Sigmoid colon (tissue), 4 donors: ENCODE data around the gene PRKCB.

Experiments
- CTCF ChIP-seq, 4 experiments: fragments of 450-650 bp in 3 of 4; fragments of 200-600 bp in 1 of 4; IDR thresholded peaks; one replicate each; pipeline ENCODE4 v1.5.1; 2016 to 2019; ENCODE audit warnings: antibody characterized with exemption in 4 of 4, mild to moderate bottlenecking in 3 of 4, moderate library complexity in 2 of 4
- POLR2A ChIP-seq, 2 donors: fragments of 450-650 bp; IDR thresholded peaks; one replicate each; pipeline ENCODE4 v1.6.1; 2016; ENCODE audit warnings: antibody characterized with exemption in 2 of 2, mild to moderate bottlenecking in 2 of 2, moderate library complexity in 2 of 2
- POLR2AphosphoS5 ChIP-seq, 4 donors: sonication (generic); formaldehyde crosslinking; IDR thresholded peaks; one replicate each; pipeline ENCODE4 v1.6.1; 2017; ENCODE audit warnings: antibody characterized with exemption in 4 of 4

- TF ChIP-seq CTCF (IDR thresholded peaks at IDR 0.05) (no peak), POLR2A (IDR thresholded peaks at IDR 0.05) (no peak), POLR2AphosphoS5 (IDR thresholded peaks at IDR 0.05) (no peak)
These were observed 2.9 kb upstream of the PRKCB start for GRCh38 chr16:23832882-23833281.
